Measurements from ENCODE around the gene WDR81. TPM values are rescaled to one million over a fixed set of nuclear protein-coding genes. Genes with fewer than 3 reads are reported as not detected.
A peak's percentile ranks its signal among the peaks of the same experiment; 100 is the strongest.

WDR81 gene
- total and polyA plus RNA-seq, 4 donors = 3.0 to 27.3 (median 14.6) TPM

DNA sequence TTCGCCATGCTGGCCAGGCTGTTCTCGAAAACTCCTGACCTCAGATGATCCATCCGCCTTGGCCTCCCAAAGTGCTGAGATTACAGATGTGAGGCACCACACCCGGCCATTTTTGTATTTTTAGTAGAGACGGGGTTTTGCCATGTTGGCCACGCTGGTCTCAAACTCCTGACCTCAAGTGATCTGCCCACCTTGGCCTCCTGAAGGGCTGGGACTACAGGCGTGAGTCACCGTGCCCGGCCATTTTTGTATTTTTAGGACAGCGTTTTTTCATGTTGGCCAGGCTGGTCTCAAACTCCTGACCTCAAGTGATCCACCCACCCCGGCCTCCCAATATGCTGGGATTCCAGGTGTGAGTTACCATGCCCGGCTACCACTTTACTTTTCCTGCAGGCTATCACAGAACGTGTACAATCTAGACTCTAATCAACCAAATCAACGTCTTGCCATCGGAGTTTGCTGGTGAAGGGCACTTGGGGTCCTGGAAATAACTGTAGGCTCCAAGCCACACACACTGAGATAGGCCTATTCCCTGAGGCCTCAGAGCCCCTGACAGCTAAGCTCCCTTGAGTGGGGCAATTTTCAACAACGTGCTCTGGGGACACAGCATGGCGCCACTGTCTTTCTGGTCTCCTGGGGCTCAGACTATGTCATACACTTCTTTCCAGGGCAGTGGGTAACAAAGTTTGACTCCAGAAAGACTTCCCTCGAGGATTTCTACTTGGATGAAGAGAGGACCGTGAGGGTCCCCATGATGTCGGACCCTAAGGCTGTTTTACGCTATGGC, 50.1 kb downstream of the WDR81 start:
- DNase-seq (no peak), ATAC-seq (ENCODE audit: low FRiP score) (no peak)
- Histone ChIP-seq H3K9me3 (ENCODE audit: control insufficient read depth, low read length) (no peaks in the 10 kb centered on the region), H3K27me3 (ENCODE audit: control insufficient read depth in 1 of 2, insufficient read depth in 2 of 2, low read length in 1 of 2) (no peaks in the 10 kb centered on the region), H3K27ac (ENCODE audit: low read depth in 1 of 2, low read length in 2 of 2) (no peak overlapping the region), H3K36me3 (ENCODE audit: control insufficient read depth in 1 of 2, insufficient read depth in 2 of 2, low read length in 1 of 2) (no peaks in the 10 kb centered on the region), H3K4me3 (ENCODE audit: low read length in 2 of 2) (no peak overlapping the region), H3K4me1 (ENCODE audit: control insufficient read depth in 1 of 2, insufficient read depth in 2 of 2, low read length in 2 of 2) (no peaks in the 10 kb centered on the region)
- intact Hi-C loops (cut with DNase I) = no loop called here
- 93 to 94% methylated on average over 21 of the region's 21 CpGs for WGBS, 2 donors

DNA sequence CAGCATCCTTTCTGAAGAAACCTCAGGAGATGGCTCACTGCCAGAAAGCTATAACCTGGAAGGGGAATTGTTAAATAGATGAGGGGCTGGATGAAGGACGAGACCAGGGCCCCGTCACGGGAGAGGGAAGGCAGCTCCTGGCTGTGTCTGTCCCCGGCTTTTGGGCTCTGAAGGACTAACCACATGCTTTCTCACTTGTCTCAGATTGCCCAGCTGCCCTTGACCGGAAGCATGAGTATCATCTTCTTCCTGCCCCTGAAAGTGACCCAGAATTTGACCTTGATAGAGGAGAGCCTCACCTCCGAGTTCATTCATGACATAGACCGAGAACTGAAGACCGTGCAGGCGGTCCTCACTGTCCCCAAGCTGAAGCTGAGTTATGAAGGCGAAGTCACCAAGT, 51.8 kb downstream of the WDR81 start:
- Histone ChIP-seq H3K27ac (ENCODE audit: low read depth in 1 of 2, low read length in 2 of 2) (no peak overlapping the region), H3K9me3 (ENCODE audit: control insufficient read depth, low read length) (no peaks in the 10 kb centered on the region), H3K36me3 (ENCODE audit: control insufficient read depth in 1 of 2, insufficient read depth in 2 of 2, low read length in 1 of 2) (no peaks in the 10 kb centered on the region), H3K4me1 (ENCODE audit: control insufficient read depth in 1 of 2, insufficient read depth in 2 of 2, low read length in 2 of 2) (no peaks in the 10 kb centered on the region), H3K27me3 (ENCODE audit: control insufficient read depth in 1 of 2, insufficient read depth in 2 of 2, low read length in 1 of 2) (no peaks in the 10 kb centered on the region), H3K4me3 (ENCODE audit: low read length in 2 of 2) (no peak overlapping the region)
- DNase-seq = no peak
- no peak for ATAC-seq (ENCODE audit: low FRiP score)
- intact Hi-C loops (cut with DNase I) = no loop called here
- WGBS, 2 donors = 93 to 94% methylated on average over 10 of the region's 10 CpGs

DNA sequence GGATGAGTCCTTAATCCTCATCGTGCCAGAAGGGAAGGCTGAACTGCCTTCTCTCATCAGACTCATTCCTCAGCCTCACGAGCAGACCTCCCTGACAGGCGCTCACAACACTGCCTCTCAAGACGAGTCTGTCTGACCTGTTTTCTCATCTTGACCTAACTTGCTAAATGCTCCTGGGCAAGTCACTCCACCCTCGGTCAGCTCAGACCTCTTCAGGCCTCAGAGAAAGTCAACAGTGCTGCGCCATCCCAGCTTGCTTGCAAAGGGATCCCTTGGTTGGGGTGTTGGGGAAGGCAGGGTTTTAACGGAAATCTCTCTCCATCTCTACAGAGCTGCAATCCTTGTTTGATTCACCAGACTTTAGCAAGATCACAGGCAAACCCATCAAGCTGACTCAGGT, 52.4 kb downstream of the WDR81 start:
- intact Hi-C loops (cut with DNase I) = no loop called here
- no peak overlapping the region for H3K4me3 ChIP-seq (ENCODE audit: low read length in 2 of 2)
- 92 to 97% methylated on average over 7 of the region's 7 CpGs for WGBS, 2 donors
- no peaks in the 10 kb centered on the region for H3K27me3 ChIP-seq (ENCODE audit: control insufficient read depth in 1 of 2, insufficient read depth in 2 of 2, low read length in 1 of 2)
- H3K36me3 ChIP-seq (ENCODE audit: control insufficient read depth in 1 of 2, insufficient read depth in 2 of 2, low read length in 1 of 2) = no peaks in the 10 kb centered on the region
- H3K9me3 ChIP-seq (ENCODE audit: control insufficient read depth, low read length) = no peaks in the 10 kb centered on the region
- ATAC-seq (ENCODE audit: low FRiP score) = no peak
- no peak for DNase-seq
- no peak overlapping the region for H3K27ac ChIP-seq (ENCODE audit: low read depth in 1 of 2, low read length in 2 of 2)
- H3K4me1 ChIP-seq (ENCODE audit: control insufficient read depth in 1 of 2, insufficient read depth in 2 of 2, low read length in 2 of 2) = no peaks in the 10 kb centered on the region

DNA sequence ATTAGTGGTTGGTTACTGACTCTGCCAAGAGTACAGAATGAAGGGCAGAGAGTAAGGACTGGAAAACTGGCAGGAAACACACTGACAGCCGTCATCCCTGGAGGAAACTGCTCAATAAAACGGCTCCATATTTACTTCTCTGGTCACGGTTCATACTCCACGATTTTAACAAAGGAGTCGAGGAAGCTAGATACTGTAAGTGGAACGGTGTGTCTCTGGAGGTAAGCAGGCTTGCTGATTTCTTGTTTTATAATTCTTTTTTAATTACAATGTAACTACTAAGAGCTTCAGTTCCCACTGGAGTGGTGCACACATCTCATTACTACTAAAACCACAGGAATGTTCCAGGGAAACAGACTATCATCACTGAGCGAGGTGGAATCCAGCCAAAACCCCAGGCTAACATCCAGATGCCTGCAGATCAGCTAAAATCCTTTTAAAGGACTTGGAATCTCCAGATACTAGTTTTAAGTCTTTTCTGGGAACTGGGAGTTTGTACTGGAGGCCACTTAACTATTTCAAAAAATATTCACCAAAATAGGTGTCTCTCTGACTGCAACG, 55.1 kb downstream of the WDR81 start:
- Histone ChIP-seq H3K27me3 (ENCODE audit: control insufficient read depth in 1 of 2, insufficient read depth in 2 of 2, low read length in 1 of 2) (no peaks in the 10 kb centered on the region), H3K27ac (ENCODE audit: low read depth in 1 of 2, low read length in 2 of 2) (peak overlapping the region; percentile 7 to 53), H3K4me1 (ENCODE audit: control insufficient read depth in 1 of 2, insufficient read depth in 2 of 2, low read length in 2 of 2) (no peaks in the 10 kb centered on the region), H3K4me3 (ENCODE audit: low read length in 2 of 2) (no peak overlapping the region), H3K36me3 (ENCODE audit: control insufficient read depth in 1 of 2, insufficient read depth in 2 of 2, low read length in 1 of 2) (no peaks in the 10 kb centered on the region), H3K9me3 (ENCODE audit: control insufficient read depth, low read length) (no peaks in the 10 kb centered on the region)
- 2 to 13% methylated on average over 8 of the region's 8 CpGs for WGBS, 2 donors
- peak; percentile 53 for ATAC-seq (ENCODE audit: low FRiP score)
- peak; percentile 84 to 85 for DNase-seq
- intact Hi-C loops (cut with DNase I) = loop anchor here in 1 of 2 donors (5.0 kb wide), 1 partner anchor 57 kb away; the partner anchor contains the start of gene WDR81

GRCh38 chr17:1782171-1782567, 57.7 kb downstream of the WDR81 start:
- intact Hi-C loops (cut with DNase I) = loop anchor here in 1 of 2 donors (5.0 kb wide), 1 partner anchor 60 kb away; the partner anchor contains the start of gene WDR81
- H3K9me3 ChIP-seq (ENCODE audit: control insufficient read depth, low read length) = no peaks in the 10 kb centered on the region
- peak in 1 of 2 donors; percentile 34 for DNase-seq
- no peak overlapping the region for H3K27ac ChIP-seq (ENCODE audit: low read depth in 1 of 2, low read length in 2 of 2)
- H3K4me3 ChIP-seq (ENCODE audit: low read length in 2 of 2) = no peak overlapping the region
- H3K27me3 ChIP-seq (ENCODE audit: control insufficient read depth in 1 of 2, insufficient read depth in 2 of 2, low read length in 1 of 2) = no peaks in the 10 kb centered on the region
- H3K36me3 ChIP-seq (ENCODE audit: control insufficient read depth in 1 of 2, insufficient read depth in 2 of 2, low read length in 1 of 2) = no peaks in the 10 kb centered on the region
- no peak for ATAC-seq (ENCODE audit: low FRiP score)
- 58 to 78% methylated on average over 6 of the region's 6 CpGs for WGBS, 2 donors
- peaks cover 0 to 1% of the 10 kb centered on the region in 2 donors for H3K4me1 ChIP-seq (ENCODE audit: control insufficient read depth in 1 of 2, insufficient read depth in 2 of 2, low read length in 2 of 2)

DNA sequence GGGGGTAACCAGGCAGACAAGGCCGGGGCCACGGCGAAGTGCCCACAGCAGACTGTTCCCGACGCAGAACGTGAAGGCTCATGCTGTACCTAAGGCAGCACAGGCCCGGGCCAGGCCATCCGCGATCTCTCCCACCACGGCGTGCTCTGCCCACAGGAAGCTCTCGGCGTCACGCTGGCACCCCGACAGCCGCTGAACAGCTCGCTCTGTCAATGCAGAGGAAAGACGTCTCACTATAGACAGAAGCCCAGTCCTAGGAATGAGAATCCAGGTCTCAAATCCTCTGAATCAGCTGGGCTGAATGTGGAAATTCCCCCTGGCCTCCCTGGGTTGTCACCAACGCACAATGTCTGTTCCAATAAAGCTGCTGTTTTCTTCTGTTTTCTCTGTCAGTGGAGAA, 58.8 kb downstream of the WDR81 start:
- Histone ChIP-seq H3K4me3 (ENCODE audit: low read length in 2 of 2) (no peak overlapping the region), H3K9me3 (ENCODE audit: control insufficient read depth, low read length) (no peaks in the 10 kb centered on the region), H3K27me3 (ENCODE audit: control insufficient read depth in 1 of 2, insufficient read depth in 2 of 2, low read length in 1 of 2) (no peaks in the 10 kb centered on the region), H3K36me3 (ENCODE audit: control insufficient read depth in 1 of 2, insufficient read depth in 2 of 2, low read length in 1 of 2) (no peaks in the 10 kb centered on the region), H3K4me1 (ENCODE audit: control insufficient read depth in 1 of 2, insufficient read depth in 2 of 2, low read length in 2 of 2) (peaks cover 0 to 4% of the 10 kb centered on the region in 2 donors), H3K27ac (ENCODE audit: low read depth in 1 of 2, low read length in 2 of 2) (peak overlapping the region in 1 of 2 donors; percentile 19)
- DNase-seq (peak; percentile 76 to 83), ATAC-seq (ENCODE audit: low FRiP score) (peak; percentile 6)
- intact Hi-C loops (cut with DNase I) = loop anchor here in 1 of 2 donors (5.0 kb wide), 1 partner anchor 61 kb away; the partner anchor contains the start of gene WDR81
- WGBS, 2 donors = 85 to 87% methylated on average over 19 of the region's 19 CpGs

DNA sequence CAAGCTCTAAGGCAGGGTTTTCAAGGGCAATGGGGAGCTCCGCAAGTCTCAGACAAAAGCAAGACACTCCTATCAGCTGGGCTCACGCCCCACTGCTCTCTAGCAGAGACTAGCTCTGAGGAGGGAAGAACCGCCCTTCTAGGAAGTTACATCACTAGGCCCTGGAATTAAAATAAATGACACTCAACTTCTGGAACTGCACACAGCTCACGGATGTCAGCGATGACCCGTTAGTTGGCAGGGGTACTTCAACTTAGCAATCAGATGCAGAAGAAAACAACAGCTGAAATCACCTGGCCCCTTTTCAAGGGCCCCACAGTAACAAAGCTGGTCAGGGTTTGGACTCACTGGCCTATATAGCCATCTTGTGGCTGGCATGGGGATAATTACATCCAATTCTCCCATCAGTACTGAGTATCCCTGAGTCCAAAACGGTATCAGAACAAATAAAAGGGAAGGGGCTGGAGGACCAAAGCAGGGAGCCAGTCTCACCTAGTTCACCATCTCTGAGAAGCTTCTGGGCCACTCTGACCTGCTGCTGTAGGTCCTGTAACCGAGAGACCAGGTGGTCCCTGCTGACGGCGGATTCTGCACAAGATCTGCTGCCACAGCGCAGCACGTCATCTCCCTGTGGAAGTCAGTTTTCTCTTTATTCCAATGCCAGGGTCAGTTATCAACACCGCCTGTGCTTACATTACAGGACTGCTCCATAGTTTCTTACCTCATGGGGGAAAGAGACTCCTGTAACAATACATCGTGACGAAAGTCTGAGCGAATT, 59.5 kb downstream of the WDR81 start:
- Histone ChIP-seq H3K4me3 (ENCODE audit: low read length in 2 of 2) (no peak overlapping the region), H3K36me3 (ENCODE audit: control insufficient read depth in 1 of 2, insufficient read depth in 2 of 2, low read length in 1 of 2) (no peaks in the 10 kb centered on the region), H3K27ac (ENCODE audit: low read depth in 1 of 2, low read length in 2 of 2) (peak overlapping the region in 1 of 2 donors; percentile 8), H3K4me1 (ENCODE audit: control insufficient read depth in 1 of 2, insufficient read depth in 2 of 2, low read length in 2 of 2) (peaks cover 0 to 4% of the 10 kb centered on the region in 2 donors), H3K27me3 (ENCODE audit: control insufficient read depth in 1 of 2, insufficient read depth in 2 of 2, low read length in 1 of 2) (no peaks in the 10 kb centered on the region), H3K9me3 (ENCODE audit: control insufficient read depth, low read length) (no peaks in the 10 kb centered on the region)
- ATAC-seq (ENCODE audit: low FRiP score) = peak; percentile 80
- WGBS, 2 donors = 57 to 62% methylated on average over 16 of the region's 16 CpGs
- peak; percentile 84 to 86 for DNase-seq
- intact Hi-C loops (cut with DNase I) = loop anchor here in 1 of 2 donors (5.0 kb wide), 1 partner anchor 62 kb away; the partner anchor contains the start of gene WDR81

GRCh38 chr17:1785930-1786329, 61.4 kb downstream of the WDR81 start:
- DNase-seq = peak in 1 of 2 donors; percentile 68
- Histone ChIP-seq H3K4me1 (ENCODE audit: control insufficient read depth in 1 of 2, insufficient read depth in 2 of 2, low read length in 2 of 2) (peaks cover 0 to 4% of the 10 kb centered on the region in 2 donors), H3K36me3 (ENCODE audit: control insufficient read depth in 1 of 2, insufficient read depth in 2 of 2, low read length in 1 of 2) (no peaks in the 10 kb centered on the region), H3K4me3 (ENCODE audit: low read length in 2 of 2) (no peak overlapping the region), H3K27me3 (ENCODE audit: control insufficient read depth in 1 of 2, insufficient read depth in 2 of 2, low read length in 1 of 2) (no peaks in the 10 kb centered on the region), H3K9me3 (ENCODE audit: control insufficient read depth, low read length) (no peaks in the 10 kb centered on the region), H3K27ac (ENCODE audit: low read depth in 1 of 2, low read length in 2 of 2) (no peak overlapping the region)
- 81 to 83% methylated on average over 4 of the region's 4 CpGs for WGBS, 2 donors
- intact Hi-C loops (cut with DNase I) = loop anchor here in 1 of 2 donors (2.0 kb wide), 1 partner anchor 65 kb away; no protein-coding TSS in a partner anchor
- no peak for ATAC-seq (ENCODE audit: low FRiP score)

All from aorta (tissue), 5 donors.